Fibroblast of the conjunctiva (primary cell): Measurements from ENCODE around the gene SOS2.
"Not testable (repeated sequence)": the region's sequence is repeated elsewhere in the genome, so short reads cannot be mapped to it uniquely, and the experiment has no call there.

Experiments used
- DNase-seq: peaks from one replicate; pipeline ENCODE4 v3.0.0-alpha.2; 2010; ENCODE audit warnings: low read depth

Gene SOS2

DNA sequence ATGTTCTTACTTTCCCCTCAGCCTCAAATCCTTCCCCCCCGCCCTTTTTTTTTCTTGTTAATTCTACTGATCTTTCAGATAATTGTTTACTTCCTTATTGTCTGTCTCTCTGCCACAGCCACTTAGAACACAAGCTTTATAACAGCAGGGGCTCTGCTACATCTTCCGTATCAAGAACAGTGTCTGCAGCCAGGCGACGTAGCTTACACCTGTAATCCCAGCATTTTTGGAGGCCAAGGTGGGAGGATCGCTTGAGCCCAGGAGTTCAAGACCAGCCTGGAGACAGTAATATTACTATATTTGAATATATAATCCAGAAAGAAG, 5.4 kb downstream of the SOS2 start:
- no peak for DNase-seq

DNA sequence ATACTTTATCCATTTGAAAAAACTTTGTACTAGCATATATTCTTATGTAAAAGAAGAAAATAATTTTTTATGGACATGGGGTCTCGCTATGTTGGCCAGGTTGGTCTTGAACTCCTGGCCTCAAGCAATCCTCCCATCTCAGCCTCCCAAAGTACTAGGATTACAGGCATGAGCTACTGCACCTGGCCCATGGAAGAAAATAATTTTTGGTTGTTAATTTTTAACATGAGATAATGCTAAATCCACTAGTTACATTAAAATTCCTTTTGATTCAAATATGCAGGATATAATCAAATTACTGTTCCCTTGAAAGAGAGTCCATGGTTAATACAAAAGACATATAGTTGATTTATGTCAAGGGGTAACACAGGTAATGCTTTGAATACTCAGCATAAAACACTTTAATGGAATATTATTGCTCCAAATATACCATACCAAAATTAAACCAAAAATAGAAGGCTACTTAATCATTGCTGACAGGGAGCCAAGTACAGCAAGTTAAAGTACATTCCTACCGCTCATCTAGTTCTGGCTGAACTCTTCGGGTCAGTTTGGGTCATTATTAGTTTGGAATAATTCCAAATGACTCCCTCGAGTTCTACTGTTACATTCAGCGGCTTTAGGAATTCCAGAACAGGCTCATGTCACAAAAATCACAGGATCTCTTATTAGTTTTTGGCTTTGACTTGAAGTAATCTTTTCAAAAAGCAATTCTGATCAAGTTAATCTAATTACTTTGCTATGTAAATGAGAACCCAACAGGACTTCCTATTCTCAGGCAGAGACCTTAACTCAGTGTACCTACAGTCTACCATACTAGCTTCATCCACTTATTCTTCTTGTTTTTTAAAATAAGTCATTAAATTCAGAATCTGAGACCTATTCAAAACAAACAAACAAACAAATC, 6.1 kb downstream of the SOS2 start:
- peak; percentile 79 for DNase-seq

DNA sequence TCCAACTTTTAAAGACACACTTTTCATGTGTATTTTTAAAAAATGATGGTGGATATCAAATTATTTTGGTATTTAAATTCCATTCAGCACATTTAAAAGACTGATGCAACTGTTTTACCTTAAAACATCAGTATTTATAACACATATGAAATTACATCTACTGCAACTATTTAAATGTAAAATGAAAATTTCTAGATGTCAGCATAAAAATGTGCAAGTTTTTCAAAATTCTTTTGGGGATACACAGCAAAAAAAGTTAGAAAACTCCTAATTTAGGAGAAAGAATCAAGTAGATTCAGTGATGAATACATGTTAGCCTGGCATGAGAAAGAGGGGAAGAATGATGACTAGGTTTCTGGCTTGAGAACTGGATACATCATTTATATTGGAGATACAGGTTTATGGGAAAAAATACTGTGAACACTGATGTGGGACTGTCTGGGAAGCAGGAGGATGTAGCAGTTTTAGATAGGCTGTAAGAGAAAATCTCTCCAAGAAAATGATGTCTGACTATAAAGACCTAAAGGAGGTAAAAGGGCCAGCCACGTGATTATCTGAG, 9.2 kb downstream of the SOS2 start:
- DNase-seq = no peak

GRCh38 chr14:50218501-50218900, 12.9 kb downstream of the SOS2 start:
- no peak for DNase-seq

DNA sequence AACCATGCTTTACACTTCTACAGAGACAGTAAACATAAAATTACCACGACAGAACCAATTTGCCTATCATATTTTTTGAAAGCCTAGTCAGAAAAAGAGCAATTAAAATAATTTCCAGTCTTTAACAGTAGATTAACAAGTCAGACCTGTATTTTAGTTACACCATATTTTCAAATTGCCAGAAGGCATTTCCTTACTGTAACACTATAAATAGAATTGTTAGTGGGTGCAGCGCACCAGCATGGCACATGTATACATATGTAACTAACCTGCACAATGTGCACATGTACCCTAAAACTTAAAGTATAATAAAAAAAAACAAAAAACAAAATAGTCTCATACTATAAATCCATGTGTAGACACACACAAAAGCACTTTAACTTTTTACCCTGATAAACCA, 16.0 kb downstream of the SOS2 start:
- no peak for DNase-seq

DNA sequence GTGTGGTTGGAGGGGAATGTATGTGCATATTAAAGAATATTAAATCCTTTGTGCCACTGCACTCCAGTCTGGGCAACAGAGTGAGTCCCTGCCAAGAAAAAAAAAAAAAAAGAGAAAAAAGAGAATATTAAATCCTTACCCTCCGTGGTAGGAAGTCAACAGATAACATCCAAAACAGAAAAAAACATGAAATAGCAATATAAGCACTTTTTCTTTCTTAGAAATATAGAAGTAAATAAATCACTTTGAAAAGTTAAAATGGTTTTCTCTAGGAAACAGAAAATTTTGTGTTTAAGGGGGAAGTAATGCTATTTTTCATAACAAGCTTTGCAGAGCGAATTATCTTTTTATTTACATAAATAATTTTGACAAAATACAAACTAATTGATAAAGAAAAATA, 17.6 kb downstream of the SOS2 start:
- no peak for DNase-seq

GRCh38 chr14:50212726-50213125, 18.7 kb downstream of the SOS2 start:
- DNase-seq = no peak

GRCh38 chr14:50210074-50210473, 21.3 kb downstream of the SOS2 start:
- DNase-seq = no peak

DNA sequence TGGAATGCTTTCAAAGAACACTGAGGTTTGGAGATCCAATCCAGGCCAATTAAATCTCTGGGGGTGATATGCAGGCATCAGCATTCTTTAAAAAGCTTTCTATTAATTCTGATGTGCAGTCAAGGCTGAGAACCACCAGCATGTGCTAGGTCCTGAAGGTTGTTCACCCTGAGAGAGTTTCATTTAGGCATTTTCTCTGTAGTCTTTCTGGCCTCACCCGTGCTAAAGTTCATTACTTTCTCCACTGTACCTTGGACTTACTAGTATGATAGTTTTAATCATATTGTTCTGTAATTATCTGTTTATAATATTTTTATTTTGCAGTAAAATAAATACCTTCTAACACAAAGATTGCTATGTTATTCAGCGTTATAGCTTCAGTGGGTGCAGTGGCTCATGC, 32.9 kb downstream of the SOS2 start:
- DNase-seq = no peak

GRCh38 chr14:50191499-50191898, 39.9 kb downstream of the SOS2 start:
- no peak for DNase-seq

DNA sequence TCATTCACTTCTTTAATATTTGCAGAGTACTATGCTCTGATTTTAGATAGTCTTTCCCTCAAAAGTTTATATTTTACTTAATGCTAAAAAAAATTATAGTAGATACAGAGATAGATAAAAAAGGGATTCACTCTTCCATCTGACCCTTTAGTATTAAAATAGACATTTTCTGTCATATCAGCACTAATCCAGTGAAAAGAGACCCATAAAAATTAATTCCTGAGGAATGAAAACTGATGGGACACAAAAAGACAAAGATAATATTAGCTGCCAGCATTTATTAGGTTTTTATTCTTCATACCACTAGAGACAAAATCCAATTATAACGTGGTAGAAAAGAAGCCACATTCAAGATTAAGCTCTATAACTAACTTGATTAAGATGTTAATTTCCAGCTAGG, 45.3 kb downstream of the SOS2 start:
- no peak for DNase-seq

- no peak for DNase-seq
Observed at GRCh38 chr14:50173891-50174290, 57.5 kb downstream of the SOS2 start.

DNA sequence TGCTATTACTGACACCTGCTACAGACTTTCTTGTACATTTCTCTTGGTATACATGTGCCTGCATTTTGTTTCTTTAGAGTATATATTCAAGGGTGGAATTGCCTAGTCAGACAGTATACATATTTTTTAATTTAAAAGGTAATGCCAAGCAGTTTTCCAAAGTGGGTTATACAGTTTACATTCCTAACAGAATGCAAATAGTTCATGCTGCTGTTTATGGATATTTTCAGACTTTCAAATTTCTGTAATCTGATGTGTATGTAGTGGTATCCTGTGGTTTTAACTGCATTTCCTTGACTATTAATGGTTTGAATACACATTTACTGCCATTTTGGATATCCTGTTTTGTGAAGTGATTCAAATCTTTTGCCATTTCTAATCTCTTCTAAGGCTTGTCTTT, 59.5 kb downstream of the SOS2 start:
- no peak for DNase-seq

- not testable (repeated sequence) for DNase-seq
Observed at GRCh38 chr14:50167381-50167780, 64.0 kb downstream of the SOS2 start.

DNA sequence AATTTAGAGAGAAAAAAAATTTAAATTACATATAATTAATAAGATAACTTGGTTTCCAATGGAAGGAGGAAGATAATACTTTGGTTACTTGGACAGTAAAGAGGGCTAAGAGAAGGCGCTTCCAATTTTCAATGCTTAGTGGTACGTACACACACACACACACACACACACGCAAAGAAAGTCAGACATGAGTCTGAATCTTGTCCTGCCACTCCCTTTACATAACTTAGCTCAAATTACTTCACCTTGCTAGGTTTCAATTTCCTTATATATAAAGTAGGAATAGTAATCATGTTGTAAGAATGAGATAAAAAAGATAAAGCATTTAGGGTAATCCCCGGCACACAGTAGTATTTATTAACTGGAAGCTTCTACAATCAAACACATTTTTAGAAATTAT, 75.3 kb downstream of the SOS2 start:
- no peak for DNase-seq

GRCh38 chr14:50148799-50149198, 82.6 kb downstream of the SOS2 start:
- DNase-seq = no peak

DNA sequence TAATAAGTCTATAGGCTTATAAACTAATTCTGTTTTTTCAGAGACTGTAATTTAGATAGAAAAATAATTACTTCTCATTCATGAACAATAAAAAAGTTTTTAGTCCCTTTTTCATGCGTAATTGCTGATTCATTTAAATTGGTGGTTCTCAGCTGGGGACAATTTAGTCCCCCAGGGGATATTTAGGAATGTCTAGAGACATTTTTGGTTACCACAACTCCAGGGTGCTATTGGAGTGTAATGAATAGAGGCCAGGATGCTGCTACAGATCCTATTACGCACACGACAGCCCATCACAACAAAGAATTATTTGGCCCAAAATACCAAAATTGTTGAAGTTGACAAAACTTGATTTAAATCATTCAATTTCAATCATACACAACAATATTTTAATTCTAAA, 92.2 kb downstream of the SOS2 start:
- DNase-seq = no peak

DNA sequence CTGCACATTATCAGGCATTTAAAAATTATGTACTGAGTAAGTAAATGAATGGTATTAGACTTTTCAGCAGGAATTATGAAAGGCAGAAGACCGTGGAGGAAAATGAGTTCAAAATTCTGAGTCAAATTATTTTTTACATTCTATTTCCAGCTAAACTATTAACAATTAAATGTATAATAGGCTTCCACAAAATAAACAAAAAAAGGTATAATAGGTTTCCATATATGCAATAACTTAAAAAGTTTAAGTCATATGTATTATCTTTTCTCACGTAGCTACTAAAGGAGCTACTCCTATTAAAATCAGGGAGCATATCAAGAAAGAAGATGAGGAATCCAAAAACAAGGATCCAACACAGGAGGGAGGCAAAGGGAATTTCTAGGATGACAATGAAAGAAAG, 103.6 kb downstream of the SOS2 start:
- no peak for DNase-seq

GRCh38 chr14:50123062-50123461, 108.3 kb downstream of the SOS2 start:
- DNase-seq = no peak

DNA sequence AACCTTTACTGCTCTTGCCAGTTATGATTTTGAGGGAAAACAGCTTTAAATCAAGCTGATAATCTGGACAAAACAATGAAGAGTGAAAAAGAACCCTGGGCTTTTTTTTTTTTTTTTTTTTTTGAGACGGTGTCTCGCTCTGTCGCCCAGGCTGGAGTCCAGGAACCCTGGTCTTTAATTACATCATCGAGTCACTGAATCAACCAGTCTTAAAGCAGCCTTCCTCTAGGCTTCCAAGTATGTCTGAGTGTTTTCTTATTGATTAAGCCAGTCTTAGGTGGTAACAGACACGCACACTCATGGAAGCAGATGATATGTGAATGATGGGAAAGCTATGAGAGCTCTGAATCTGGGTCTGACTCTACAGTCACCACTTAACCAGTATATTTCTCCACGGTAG, 109.1 kb downstream of the SOS2 start:
- DNase-seq = no peak

DNA sequence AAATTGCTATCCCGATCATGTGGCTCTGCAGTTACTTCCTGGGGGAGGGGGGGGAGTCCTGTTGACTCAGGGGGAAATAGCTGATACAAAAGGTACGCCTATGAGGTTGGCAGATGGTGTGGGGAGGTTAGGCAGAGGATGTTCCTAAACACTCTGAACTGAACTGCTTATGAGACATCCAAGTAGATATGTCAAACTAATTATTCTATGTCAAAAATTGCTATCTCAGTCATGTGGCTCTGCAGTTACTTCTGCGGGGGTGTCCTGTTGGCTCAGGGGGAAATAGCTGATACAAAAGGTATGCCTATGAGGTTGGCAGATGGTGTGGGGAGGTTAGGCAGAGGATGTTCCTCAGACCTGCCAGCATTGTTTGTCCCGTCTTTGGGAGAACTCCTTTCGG, 109.9 kb downstream of the SOS2 start:
- DNase-seq = no peak

DNA sequence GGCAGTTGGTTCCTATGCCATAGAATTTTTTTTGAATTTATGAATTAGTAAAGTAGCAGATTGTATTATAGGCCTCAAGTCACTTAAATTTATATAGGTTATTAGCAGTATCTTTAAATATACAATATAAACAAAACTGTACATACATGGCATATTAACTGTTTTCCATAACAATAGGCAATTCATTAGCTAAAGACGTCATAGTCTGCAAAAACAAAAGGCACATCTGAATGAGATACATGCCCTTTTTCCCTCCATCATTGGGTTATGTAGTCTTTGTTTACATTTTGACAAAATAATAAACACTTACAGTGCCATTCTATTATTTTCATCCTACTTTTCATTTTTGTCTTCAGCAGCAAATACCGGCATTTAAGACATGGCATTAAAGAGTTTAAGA, 113.9 kb downstream of the SOS2 start:
- no peak for DNase-seq

GRCh38 chr14:50116966-50117365, 114.4 kb downstream of the SOS2 start:
- no peak for DNase-seq
